ENCODE measurements around the gene MKKS. TPM values are rescaled to one million over a fixed set of nuclear protein-coding genes. Genes with fewer than 3 reads are reported as not detected.

MKKS gene
- total RNA-seq, 1 experiment from 2014 or later: 20.9 TPM

- TF ChIP-seq ZBTB43 (CRISPR knock-in tag; IDR thresholded peaks at IDR 0.05) (no peak), SOX15 (CRISPR knock-in tag; IDR thresholded peaks at IDR 0.05) (no peak), EMX1 (CRISPR knock-in tag; IDR thresholded peaks at IDR 0.05) (no peak)
Observed at GRCh38 chr20:10385850-10386544, 48.0 kb downstream of the MKKS start (continued).

GRCh38 chr20:10381477-10381876, 52.5 kb downstream of the MKKS start:
- ChIA-PET POLR2A (no interaction called here), CTCF (interaction anchor here (0.6 to 1.5 kb wide), 6 partner anchors 17 to 418 kb away, joined by 4 to 5 read pairs (median 4); no protein-coding TSS in a partner anchor)
- no peak for ATAC-seq
- TF ChIP-seq ELF4 (CRISPR knock-in tag; IDR thresholded peaks at IDR 0.05; ENCODE audit: low read depth) (no peak), FOXJ3 (CRISPR knock-in tag; IDR thresholded peaks at IDR 0.05; ENCODE audit: borderline replicate concordance) (no peak), ZNF671 (CRISPR knock-in tag; IDR thresholded peaks at IDR 0.05) (no peak), ZNF219 (CRISPR knock-in tag; IDR thresholded peaks at IDR 0.05; ENCODE audit: borderline replicate concordance) (no peak), SP1 (CRISPR knock-in tag; conservative IDR thresholded peaks at IDR 0.05) (no peak), ZNF512 (CRISPR knock-in tag; IDR thresholded peaks at IDR 0.05; ENCODE audit: borderline replicate concordance) (no peak), SMAD3 (CRISPR knock-in tag; IDR thresholded peaks at IDR 0.05; ENCODE audit: borderline replicate concordance) (no peak), TEAD1 (CRISPR knock-in tag; IDR thresholded peaks at IDR 0.05) (no peak), IRF2 (CRISPR knock-in tag; IDR thresholded peaks at IDR 0.05; ENCODE audit: borderline replicate concordance, low read depth) (no peak), MLX (CRISPR knock-in tag; IDR thresholded peaks at IDR 0.05) (no peak), RELA (CRISPR knock-in tag; IDR thresholded peaks at IDR 0.05; ENCODE audit: borderline replicate concordance) (no peak), CBFB (CRISPR knock-in tag; IDR thresholded peaks at IDR 0.05; ENCODE audit: low read depth) (no peak), ERG (CRISPR knock-in tag; IDR thresholded peaks at IDR 0.05) (no peak), FOXP4 (CRISPR knock-in tag; IDR thresholded peaks at IDR 0.05) (no peak), PREB (CRISPR knock-in tag; IDR thresholded peaks at IDR 0.05; ENCODE audit: borderline replicate concordance) (no peak), ZMAT4 (CRISPR knock-in tag; IDR thresholded peaks at IDR 0.05) (no peak), CREB1 (CRISPR knock-in tag; IDR thresholded peaks at IDR 0.05) (no peak), PRDM15 (CRISPR knock-in tag; IDR thresholded peaks at IDR 0.05) (no peak), E2F5 (CRISPR knock-in tag; IDR thresholded peaks at IDR 0.05) (no peak)
- H3K27ac Mint-ChIP-seq: no peak overlapping the region
- peaks cover 25% of the 10 kb centered on the region for H3K9me3 Mint-ChIP-seq
- no peaks in the 10 kb centered on the region for H3K27me3 Mint-ChIP-seq (ENCODE audit: low read depth)
- H3K4me1 Mint-ChIP-seq: 0 out of 2 replicates have a peak, but pooled peaks cover 2% of the 10 kb centered on the region
- no peak for DNase-seq (ENCODE audit: low spot score)
- H3K4me3 Mint-ChIP-seq: no peak overlapping the region
- H3K36me3 Mint-ChIP-seq: peaks cover 16% of the 10 kb centered on the region

Measured in WTC11 (cell line).